HepG2 (cell line): Measurements from ENCODE around the gene LAMB3.

Experiments
- KDM4B ChIP-seq: sonication (generic); formaldehyde crosslinking; IDR thresholded peaks from 2 replicates; pipeline ENCODE4 v1.4.0; 2020; ENCODE audit warnings: missing genetic modification reagents
- STAG1 ChIP-seq: sonication (generic); formaldehyde crosslinking; IDR thresholded peaks from 2 replicates; pipeline ENCODE4 v1.4.0; 2020; ENCODE audit warnings: missing genetic modification reagents
- ZNF326 ChIP-seq: sonication (generic); formaldehyde crosslinking; IDR thresholded peaks from 2 replicates; pipeline ENCODE4 v1.4.0; 2020; ENCODE audit warnings: missing genetic modification reagents, borderline replicate concordance
- ZNF761 ChIP-seq: sonication (generic); formaldehyde crosslinking; conservative IDR thresholded peaks from 2 replicates; pipeline ENCODE4 v1.4.0; 2020; ENCODE audit warnings: mild to moderate bottlenecking, missing genetic modification reagents

DNA sequence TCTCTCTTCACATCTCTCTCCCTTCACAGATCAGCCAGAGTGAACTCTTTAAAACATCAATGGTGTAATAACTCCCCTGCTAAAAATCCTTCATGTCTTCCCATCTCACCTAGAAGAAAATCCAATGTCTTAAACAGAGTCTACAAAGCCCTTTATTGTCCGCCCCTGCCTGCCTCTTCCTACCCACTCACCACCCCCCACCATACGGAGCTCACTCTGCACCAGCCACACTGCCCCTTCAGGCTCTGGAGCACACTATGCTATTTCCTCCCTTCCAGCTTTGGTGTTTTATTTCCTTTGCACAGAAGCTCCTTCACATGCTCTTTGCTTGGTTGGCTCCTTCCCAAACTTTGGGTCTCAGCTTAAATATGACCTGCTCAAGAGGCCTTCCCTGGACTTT lies 58.5 kb downstream of the LAMB3 start:
- TF ChIP-seq KDM4B (CRISPR knock-in tag) (no peak), ZNF326 (CRISPR knock-in tag) (no peak), ZNF761 (no peak), STAG1 (no peak)
